ENCODE measurements around the gene GDAP2. TPM values are rescaled to one million over a fixed set of nuclear protein-coding genes. Genes with fewer than 3 reads are reported as not detected.

The GDAP2 gene
- total RNA-seq, 1 experiment from 2014 or later: 24.4 TPM

DNA sequence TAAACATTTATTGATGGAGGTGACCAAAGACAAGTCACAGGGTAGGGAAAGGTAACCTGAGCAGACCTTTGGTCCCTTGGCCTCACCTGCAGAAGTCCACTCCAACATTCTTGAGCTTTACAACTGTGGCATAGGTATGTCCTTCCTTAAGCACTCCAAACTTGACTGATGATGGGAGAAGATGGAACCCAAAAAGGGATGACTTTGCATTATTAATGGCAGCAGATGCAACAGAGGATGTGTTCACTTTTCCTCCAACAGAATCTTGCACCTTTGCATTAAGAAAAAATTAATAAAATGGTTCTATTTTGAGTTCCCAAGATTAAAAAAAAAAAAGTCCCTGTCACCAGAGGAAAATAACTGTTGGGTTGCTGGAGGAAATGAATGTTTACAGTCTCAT lies 42.4 kb upstream of the GDAP2 start:
- no peak overlapping the region for H3K27ac ChIP-seq (ENCODE audit: insufficient read length, low read depth, low read length)
- no peak overlapping the region for H2BK5ac ChIP-seq (ENCODE audit: insufficient read length, low read length)
- H3K79me2 ChIP-seq (ENCODE audit: insufficient read depth, low read length): no peaks in the 10 kb centered on the region
- peaks cover 13 to 17% of the 10 kb centered on the region in 2 experiments for H3K4me1 Mint-ChIP-seq
- H3T11ph ChIP-seq (ENCODE audit: low read length): no peak overlapping the region
- no peak overlapping the region for H3K27ac Mint-ChIP-seq
- H2BK12ac ChIP-seq (ENCODE audit: insufficient read length, low read depth, low read length): no peak overlapping the region
- no peaks in the 10 kb centered on the region for H3K27me3 Mint-ChIP-seq (ENCODE audit: low read depth)
- no peak overlapping the region for H2AFZ ChIP-seq (ENCODE audit: low read length)
- no peak overlapping the region for H3K9ac ChIP-seq (ENCODE audit: extremely low read depth, insufficient read length, low read length)
- H3K36me3 Mint-ChIP-seq (ENCODE audit: insufficient read depth in 1 of 3, low read depth in 3 of 3): no peaks in the 10 kb centered on the region
- H3K18ac ChIP-seq (ENCODE audit: insufficient read length, low read depth, low read length): no peak overlapping the region
- H3K9me3 ChIP-seq (ENCODE audit: control insufficient read depth, low read depth, low read length): no peaks in the 10 kb centered on the region
- no peak overlapping the region for H2BK120ac ChIP-seq (ENCODE audit: low read depth, low read length, poor library complexity, severe bottlenecking)
- no peaks in the 10 kb centered on the region for H4K20me1 ChIP-seq (ENCODE audit: control insufficient read depth, insufficient read depth, insufficient read length)
- H2BK20ac ChIP-seq (ENCODE audit: low read depth, low read length, poor library complexity, severe bottlenecking): no peak overlapping the region
- no peak overlapping the region for H2BK15ac ChIP-seq (ENCODE audit: low read depth, low read length)
- no peak overlapping the region for H3K23ac ChIP-seq (ENCODE audit: insufficient read length, low read depth, low read length)
- no peak overlapping the region for H2AK5ac ChIP-seq (ENCODE audit: insufficient read length, low read length)
- no peak overlapping the region for H3K4me2 ChIP-seq (ENCODE audit: insufficient read depth, insufficient read length, low read length)
- H3K23me2 ChIP-seq (ENCODE audit: insufficient read length, low read depth, low read length, poor library complexity, severe bottlenecking): peaks cover 3% of the 10 kb centered on the region
- DNase-seq: no peak
- no peak overlapping the region for H3K56ac ChIP-seq (ENCODE audit: insufficient read length, low read depth, low read length)
- H3K4ac ChIP-seq (ENCODE audit: low read depth, low read length): no peak overlapping the region
- no peak overlapping the region for H4K8ac ChIP-seq (replicated peaks; ENCODE audit: insufficient read length, low read depth, low read length)
- no peaks in the 10 kb centered on the region for H3K4me1 ChIP-seq (ENCODE audit: insufficient read depth, low read length)
- TF ChIP-seq, protein P1, sequence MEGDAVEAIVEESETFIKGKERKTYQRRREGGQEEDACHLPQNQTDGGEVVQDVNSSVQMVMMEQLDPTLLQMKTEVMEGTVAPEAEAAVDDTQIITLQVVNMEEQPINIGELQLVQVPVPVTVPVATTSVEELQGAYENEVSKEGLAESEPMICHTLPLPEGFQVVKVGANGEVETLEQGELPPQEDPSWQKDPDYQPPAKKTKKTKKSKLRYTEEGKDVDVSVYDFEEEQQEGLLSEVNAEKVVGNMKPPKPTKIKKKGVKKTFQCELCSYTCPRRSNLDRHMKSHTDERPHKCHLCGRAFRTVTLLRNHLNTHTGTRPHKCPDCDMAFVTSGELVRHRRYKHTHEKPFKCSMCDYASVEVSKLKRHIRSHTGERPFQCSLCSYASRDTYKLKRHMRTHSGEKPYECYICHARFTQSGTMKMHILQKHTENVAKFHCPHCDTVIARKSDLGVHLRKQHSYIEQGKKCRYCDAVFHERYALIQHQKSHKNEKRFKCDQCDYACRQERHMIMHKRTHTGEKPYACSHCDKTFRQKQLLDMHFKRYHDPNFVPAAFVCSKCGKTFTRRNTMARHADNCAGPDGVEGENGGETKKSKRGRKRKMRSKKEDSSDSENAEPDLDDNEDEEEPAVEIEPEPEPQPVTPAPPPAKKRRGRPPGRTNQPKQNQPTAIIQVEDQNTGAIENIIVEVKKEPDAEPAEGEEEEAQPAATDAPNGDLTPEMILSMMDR (conservative IDR thresholded peaks at IDR 0.05): no peak
- H3K14ac ChIP-seq (ENCODE audit: insufficient read depth, low read length): no peak overlapping the region
- no peak overlapping the region for H4K91ac ChIP-seq (ENCODE audit: insufficient read length, low read depth, low read length)
- no peaks in the 10 kb centered on the region for H3K27me3 ChIP-seq (ENCODE audit: insufficient read depth, low read length)
- H3K9me3 Mint-ChIP-seq: no peaks in the 10 kb centered on the region
- H4K5ac ChIP-seq (ENCODE audit: insufficient read length, low read depth, low read length): no peak overlapping the region
- H3K4me3 Mint-ChIP-seq: no peak overlapping the region
- no peaks in the 10 kb centered on the region for H3K79me1 ChIP-seq (ENCODE audit: insufficient read depth, low read depth, low read length, poor library complexity, severe bottlenecking)

Data from H9 (cell line).